T-cell (primary cell): ENCODE measurements around the gene PLCG1. TPM values are rescaled to one million over a fixed set of nuclear protein-coding genes. Genes with fewer than 3 reads are reported as not detected.

Source experiments
- ATAC-seq, 4 experiments: fragments of 200-7000 bp in 3 of 4; fragments of 150-1000 bp in 1 of 4; cut with Tn5 transposase; replicated peaks in 1 of 4; 1 replicate in 3 of 4; 2 replicates in 1 of 4; pipeline ENCODE4 v1.10.0; 2021; ENCODE audit warnings: moderate library complexity in 3 of 4, mild to moderate bottlenecking in 2 of 4, moderate number of reproducible peaks in 1 of 4
- CTCF ChIA-PET, 2 donors: fragments of 300-600 bp; sonication (Branson Sonifier 250); formaldehyde crosslinking; loops; one replicate each; lab custom pipeline; 2022; ENCODE audit warnings: antibody characterized with exemption in 2 of 2; lab: Charles Lee
- POLR2A ChIA-PET, 2 donors: fragments of 300-600 bp; sonication (Branson Sonifier 250); formaldehyde crosslinking; loops; one replicate each; lab custom pipeline; 2022; ENCODE audit warnings: antibody characterized with exemption in 2 of 2; lab: Charles Lee
- DNase-seq, 35 experiments: peaks; one replicate each; pipeline versions ENCODE4 v3.0.0 to v3.0.0-alpha.2; 2013 to 2023
- H3K27ac ChIP-seq: one replicate; pipeline ENCODE4 v1.5.1; 2013; ENCODE audit warnings: low read length
- H3K27me3 ChIP-seq, 2 experiments: replicated peaks in 1 of 2; 1 replicate in 1 of 2; 2 replicates in 1 of 2; pipeline versions ENCODE4 v1.6.1 to v1.7.0; 2013; ENCODE audit warnings: low read length in 1 of 2, mixed read lengths in 1 of 2; ENCODE audit not compliant: control insufficient read depth in 2 of 2, insufficient read depth in 2 of 2; ENCODE audit errors: extremely low read depth in 1 of 2
- H3K36me3 ChIP-seq, 2 donors: 1 replicate in 1 of 2; 2 replicates in 1 of 2; pipeline versions ENCODE4 v1.6.1 to v1.7.0; 2013; ENCODE audit warnings: low read length in 1 of 2; ENCODE audit not compliant: control insufficient read depth in 2 of 2, insufficient read depth in 1 of 2; ENCODE audit errors: extremely low read depth in 1 of 2
- H3K4me1 ChIP-seq, 2 experiments: 1 replicate in 1 of 2; 2 replicates in 1 of 2; pipeline versions ENCODE4 v1.6.1 to v1.7.0; 2013; ENCODE audit warnings: low read length in 2 of 2, mixed read lengths in 1 of 2; ENCODE audit not compliant: insufficient read depth in 2 of 2, control insufficient read depth in 1 of 2; ENCODE audit errors: extremely low read depth in 1 of 2
- H3K4me3 ChIP-seq, 2 donors: 1 replicate in 1 of 2; 2 replicates in 1 of 2; pipeline versions ENCODE4 v1.5.1 to v1.7.0; 2013; ENCODE audit warnings: mild to moderate bottlenecking in 2 of 2, low read length in 1 of 2, moderate library complexity in 1 of 2; ENCODE audit not compliant: control insufficient read depth in 1 of 2; ENCODE audit errors: extremely low read depth in 1 of 2
- H3K9me3 ChIP-seq: 2 replicates; pipeline ENCODE4 v1.7.0; 2013
- H3K27ac Mint-ChIP-seq, 2 donors: one replicate each; pipeline ENCODE4 v1.8.0; 2020 to 2021; ENCODE audit warnings: mild to moderate bottlenecking in 2 of 2, mixed read lengths in 2 of 2
- H3K27me3 Mint-ChIP-seq, 2 donors: one replicate each; pipeline ENCODE4 v1.8.0; 2021 to 2022; ENCODE audit warnings: mixed read lengths in 2 of 2
- H3K36me3 Mint-ChIP-seq: one replicate; pipeline ENCODE4 v1.8.0; 2021; ENCODE audit warnings: mixed read lengths
- H3K4me1 Mint-ChIP-seq, 3 donors: one replicate each; pipeline ENCODE4 v1.8.0; 2020 to 2022; ENCODE audit warnings: mixed read lengths in 3 of 3, mild to moderate bottlenecking in 1 of 3
- H3K4me3 Mint-ChIP-seq, 3 donors: one replicate each; pipeline ENCODE4 v1.8.0; 2020 to 2022; ENCODE audit warnings: mild to moderate bottlenecking in 3 of 3, mixed read lengths in 3 of 3, moderate library complexity in 3 of 3
- H3K9me3 Mint-ChIP-seq, 3 donors: one replicate each; pipeline ENCODE4 v1.8.0; 2020 to 2022; ENCODE audit warnings: mixed read lengths in 3 of 3
- WGBS: methylation state at CpG from one replicate; pipeline ENCODE4 v1.1.5; 2013; ENCODE audit warnings: missing lambda C conversion rate; ENCODE audit not compliant: insufficient coverage; 5-methylcytosine and 5-hydroxymethylcytosine counted together
- total RNA-seq, 35 experiments: library from RNA in 6 of 35; stranded (reverse) in 6 of 35; fragments of 120-200 nt in 1 of 35; gene quantifications; one replicate each; pipeline versions ENCODE4 v1.2.1 to v1.2.4 and lab custom pipeline; 2013 to 2026

Gene PLCG1
- total RNA-seq, 5 donors from 2014 or later (not counting 1 experiment from before 2014, with no cell fraction given): 390 to 589 (median 444) TPM

DNA sequence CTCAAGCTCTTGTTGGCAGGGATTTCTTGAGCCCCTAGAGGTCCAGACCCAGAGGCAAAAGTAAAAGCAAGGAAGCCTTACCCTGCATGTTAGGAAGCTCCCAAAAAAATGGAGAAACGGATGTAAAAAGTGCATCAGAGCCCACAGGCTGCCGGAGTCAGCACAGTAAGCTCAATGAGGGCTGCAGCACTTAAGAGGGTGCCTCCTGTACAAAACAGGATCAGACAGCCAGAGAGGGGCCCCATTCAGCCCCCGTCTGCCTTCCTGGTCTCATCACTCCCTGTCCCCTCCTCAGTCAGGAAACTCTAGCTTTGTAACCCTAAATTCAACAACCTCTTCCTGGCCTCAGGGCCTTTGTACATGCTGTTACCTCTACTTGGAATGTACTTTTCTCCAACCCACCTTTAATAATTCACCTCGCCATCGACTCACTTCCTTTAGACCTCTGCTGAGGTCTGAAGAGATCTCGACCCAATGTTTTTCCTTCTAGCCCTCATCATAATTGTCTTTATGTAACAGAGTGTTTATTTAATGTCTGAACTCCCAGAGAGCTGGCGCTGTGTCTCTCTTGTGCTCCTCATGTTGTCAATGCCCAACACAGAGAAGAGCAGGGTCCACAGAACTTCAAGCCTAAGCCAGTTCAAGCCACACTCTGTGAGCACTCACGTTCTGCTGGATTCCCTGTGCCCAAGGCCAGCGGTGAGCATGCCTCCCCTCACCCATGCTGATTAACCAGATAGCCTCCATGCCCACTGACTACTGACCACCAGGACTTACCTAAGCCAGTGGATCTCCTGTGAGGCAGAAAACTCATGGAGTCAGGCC is 2.8 kb upstream of the PLCG1 start:
- H3K27ac ChIP-seq: no peak overlapping the region
- H3K27me3 ChIP-seq: no peaks in the 10 kb centered on the region
- H3K36me3 ChIP-seq: no peaks in the 10 kb centered on the region
- POLR2A ChIA-PET: interaction anchor here in 1 of 2 donors (0.9 kb wide), 1 partner anchor 97 kb away, joined by 4 read pairs; no protein-coding TSS in a partner anchor
- no peak overlapping the region for H3K4me3 ChIP-seq
- H3K4me1 Mint-ChIP-seq: peaks cover 39 to 44% (median 40%) of the 10 kb centered on the region in 3 donors
- H3K36me3 Mint-ChIP-seq: no peaks in the 10 kb centered on the region
- WGBS: 88% methylated on average over 5 of the region's 9 CpGs
- CTCF ChIA-PET: interaction anchor here (0.6 to 3.7 kb wide), 40 partner anchors 10 to 206 kb away, joined by 3 to 57 read pairs (median 4); partner anchors contain the start of gene LPIN3 (in 1 of the 2)
- ATAC-seq (no peak), DNase-seq (no peak)
- no peaks in the 10 kb centered on the region for H3K9me3 Mint-ChIP-seq
- H3K27ac Mint-ChIP-seq: peak overlapping the region; percentile 42 to 81
- H3K27me3 Mint-ChIP-seq: no peaks in the 10 kb centered on the region
- H3K4me3 Mint-ChIP-seq: peak overlapping the region in 1 of 3 donors; percentile 89
- no peaks in the 10 kb centered on the region for H3K9me3 ChIP-seq
- H3K4me1 ChIP-seq: peaks cover 26 to 42% of the 10 kb centered on the region in 2 experiments

DNA sequence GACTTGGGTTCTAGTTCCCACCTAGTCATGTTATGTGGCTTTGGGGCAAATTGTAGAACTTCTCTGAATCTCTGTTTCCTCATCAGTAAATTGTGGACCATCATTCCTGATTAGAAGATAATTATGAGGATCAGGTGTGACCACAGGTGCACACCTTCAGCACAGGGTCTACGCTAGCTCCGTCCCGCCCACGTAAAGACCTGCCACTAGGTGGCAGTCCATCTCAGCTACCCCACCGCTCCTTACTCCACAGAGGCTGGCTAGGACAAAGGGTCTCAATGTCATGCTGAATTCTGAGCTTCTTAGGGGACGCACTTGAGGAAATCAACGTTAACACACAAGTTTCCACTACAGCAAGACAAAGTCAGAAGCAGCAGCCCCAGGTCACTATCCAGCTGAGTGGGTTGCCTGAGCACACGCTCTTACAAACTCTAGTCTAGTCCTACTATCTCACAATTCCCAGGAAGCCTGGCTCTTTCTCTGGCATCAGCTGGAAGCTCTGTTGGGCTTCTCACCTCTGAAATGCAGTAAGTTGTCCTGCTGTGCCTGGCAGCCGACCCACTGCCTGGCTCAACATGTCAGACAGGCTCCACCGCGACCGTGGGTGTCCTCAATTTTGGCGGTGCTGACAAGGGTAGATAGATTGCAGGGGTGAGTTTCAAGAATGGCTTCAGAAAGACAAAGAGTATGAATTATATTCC is 2.0 kb upstream of the PLCG1 start:
- Mint-ChIP-seq H3K4me3 (peak overlapping the region; percentile 82 to 89 (median 86)), H3K27ac (peak overlapping the region; percentile 81 to 93), H3K4me1 (peaks cover 46 to 51% (median 48%) of the 10 kb centered on the region in 3 donors), H3K27me3 (no peaks in the 10 kb centered on the region), H3K9me3 (no peaks in the 10 kb centered on the region), H3K36me3 (no peaks in the 10 kb centered on the region)
- Histone ChIP-seq H3K9me3 (no peaks in the 10 kb centered on the region), H3K27me3 (no peaks in the 10 kb centered on the region), H3K4me1 (peaks cover 30 to 49% of the 10 kb centered on the region in 2 experiments), H3K36me3 (no peaks in the 10 kb centered on the region), H3K27ac (no peak overlapping the region), H3K4me3 (no peak overlapping the region)
- WGBS: 19% methylated on average over 8 of the region's 13 CpGs
- ATAC-seq (peak in 1 of 4 experiments; percentile 25), DNase-seq (peak in 32 of 35 experiments; percentile 27 to 84 (median 56))
- CTCF ChIA-PET: interaction anchor here (0.6 to 3.7 kb wide), 36 partner anchors 10 to 205 kb away, joined by 3 to 57 read pairs (median 4); partner anchors contain the start of gene LPIN3 (in 2 of the 2)
- POLR2A ChIA-PET: interaction anchor here in 1 of 2 donors (0.9 kb wide), 1 partner anchor 96 kb away, joined by 4 read pairs; no protein-coding TSS in a partner anchor

GRCh38 chr20:41135888-41136679 is 1.3 kb upstream of the PLCG1 start:
- ChIA-PET CTCF (interaction anchor here (0.6 to 3.7 kb wide), 29 partner anchors 9 to 205 kb away, joined by 3 to 57 read pairs (median 5); partner anchors contain the start of gene LPIN3 (in 2 of the 2)), POLR2A (interaction anchor here in 1 of 2 donors (0.7 kb wide), 1 partner anchor 37 kb away, joined by 3 read pairs; no protein-coding TSS in a partner anchor)
- Mint-ChIP-seq H3K4me3 (peak overlapping the region; percentile 82 to 89 (median 86)), H3K9me3 (no peaks in the 10 kb centered on the region), H3K27me3 (no peaks in the 10 kb centered on the region), H3K27ac (peak overlapping the region; percentile 81 to 93), H3K4me1 (peaks cover 54 to 59% (median 55%) of the 10 kb centered on the region in 3 donors), H3K36me3 (no peaks in the 10 kb centered on the region)
- H3K27ac ChIP-seq: peak overlapping the region; percentile 38
- DNase-seq: peak in 2 of 35 experiments; percentile 36 to 42
- peaks cover 37 to 57% of the 10 kb centered on the region in 2 experiments for H3K4me1 ChIP-seq
- no peaks in the 10 kb centered on the region for H3K36me3 ChIP-seq
- H3K4me3 ChIP-seq: peak overlapping the region; percentile 51 to 58
- WGBS: 44% methylated on average over 23 of the region's 23 CpGs
- H3K9me3 ChIP-seq: no peaks in the 10 kb centered on the region
- no peaks in the 10 kb centered on the region for H3K27me3 ChIP-seq
- no peak for ATAC-seq

- H3K27me3 Mint-ChIP-seq: no peaks in the 10 kb centered on the region
- peak overlapping the region; percentile 76 to 97 for H3K4me3 ChIP-seq
- no peaks in the 10 kb centered on the region for H3K36me3 ChIP-seq
- no peaks in the 10 kb centered on the region for H3K36me3 Mint-ChIP-seq
- peak overlapping the region; percentile 76 for H3K27ac ChIP-seq
- no peaks in the 10 kb centered on the region for H3K9me3 ChIP-seq
- H3K4me1 Mint-ChIP-seq: peaks cover 72 to 74% (median 73%) of the 10 kb centered on the region in 3 donors
- CTCF ChIA-PET: interaction anchor here (1.0 to 2.0 kb wide), 3 partner anchors 19 to 20 kb away, joined by 3 to 10 read pairs (median 3); no protein-coding TSS in a partner anchor
- POLR2A ChIA-PET: no interaction called here
- peaks cover 55 to 74% of the 10 kb centered on the region in 2 experiments for H3K4me1 ChIP-seq
- H3K27ac Mint-ChIP-seq: peak overlapping the region; percentile 95 to 97
- no peaks in the 10 kb centered on the region for H3K9me3 Mint-ChIP-seq
- no peaks in the 10 kb centered on the region for H3K27me3 ChIP-seq
- WGBS: under 1% methylated on average over 58 of the region's 66 CpGs
- peak; percentile 8 to 21 (median 16) for ATAC-seq
- peak overlapping the region; percentile 86 to 90 (median 89) for H3K4me3 Mint-ChIP-seq
- DNase-seq: peak in 32 of 35 experiments; percentile 29 to 69 (median 50)
Observed at GRCh38 chr20:41137614-41138474, 501 bp downstream of the PLCG1 start.
